ENCODE results near the gene IMMP1L. TPM values are rescaled to one million over a fixed set of nuclear protein-coding genes. Genes with fewer than 3 reads are reported as not detected.

IMMP1L gene
- total RNA-seq, 1 experiment from 2014 or later: 63.1 TPM

DNA sequence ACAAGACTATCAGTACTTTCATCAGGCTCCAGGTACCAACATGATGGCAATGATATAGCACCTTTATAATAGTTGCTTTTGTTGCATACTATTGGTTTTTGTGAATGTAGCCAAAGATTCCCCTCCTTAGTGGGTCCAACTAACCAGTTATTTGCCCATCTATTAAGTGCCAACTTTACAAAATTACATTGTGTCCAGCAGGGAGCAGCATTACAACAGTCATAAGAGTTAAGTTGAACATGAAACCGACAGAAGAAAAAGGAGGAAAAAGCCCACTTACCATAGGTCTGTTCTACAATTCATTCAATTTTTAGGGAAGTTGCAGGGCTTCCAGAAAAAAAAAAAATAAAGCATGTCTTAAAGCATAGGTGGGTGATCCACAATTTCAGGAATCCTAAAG is 21.6 kb downstream of the IMMP1L start:
- peak; percentile 84 for DNase-seq
- H3K9ac ChIP-seq (ENCODE audit: low read length): no peak overlapping the region
- no peak overlapping the region for H2AFZ ChIP-seq (ENCODE audit: low read length)
- H3K27ac ChIP-seq (ENCODE audit: low read length): no peak overlapping the region
- H3K4me2 ChIP-seq (ENCODE audit: low read depth, low read length, poor library complexity, severe bottlenecking): no peak overlapping the region
- H3K4me3 ChIP-seq (ENCODE audit: low read length): no peak overlapping the region
- H3K27me3 ChIP-seq (ENCODE audit: low read length): no peaks in the 10 kb centered on the region
- H3K9me2 ChIP-seq (replicated peaks; ENCODE audit: insufficient read depth, low read length): no peaks in the 10 kb centered on the region
- peaks cover 89% of the 10 kb centered on the region for H3K79me2 ChIP-seq (ENCODE audit: low read length)
- no peaks in the 10 kb centered on the region for H4K20me1 ChIP-seq (ENCODE audit: insufficient read depth, low read depth, low read length)
- 0 out of 2 replicates have a peak, but pooled peaks cover 4% of the 10 kb centered on the region for H3K9me3 ChIP-seq (ENCODE audit: low read length)
- H3K36me3 ChIP-seq (ENCODE audit: insufficient read depth, low read length): peaks cover 4% of the 10 kb centered on the region
- H3K4me1 ChIP-seq (ENCODE audit: low read length): peaks cover 11% of the 10 kb centered on the region

DNA sequence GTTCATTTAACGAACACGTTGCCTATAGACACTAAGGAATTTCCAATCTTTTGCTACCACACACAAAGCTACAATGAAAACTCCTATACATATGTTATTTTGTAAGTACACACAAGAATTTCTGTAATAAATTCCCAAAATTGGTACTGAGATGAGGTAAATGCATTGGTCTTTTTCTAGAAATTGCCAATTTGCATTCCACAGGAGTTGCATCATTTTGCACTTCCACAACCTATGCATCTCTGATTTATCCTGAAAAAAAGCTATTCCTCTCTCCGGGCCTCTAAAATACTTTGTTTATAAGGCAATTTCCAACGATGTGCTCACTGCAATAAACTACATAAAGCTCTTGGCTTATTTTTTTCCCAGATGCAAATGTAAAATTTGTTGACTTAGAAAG is 24.9 kb downstream of the IMMP1L start:
- H3K9me2 ChIP-seq (replicated peaks; ENCODE audit: insufficient read depth, low read length): no peaks in the 10 kb centered on the region
- H3K4me3 ChIP-seq (ENCODE audit: low read length): no peak overlapping the region
- H3K79me2 ChIP-seq (ENCODE audit: low read length): peaks cover 89% of the 10 kb centered on the region
- H3K27me3 ChIP-seq (ENCODE audit: low read length): no peaks in the 10 kb centered on the region
- H4K20me1 ChIP-seq (ENCODE audit: insufficient read depth, low read depth, low read length): no peaks in the 10 kb centered on the region
- no peak for DNase-seq
- H3K9me3 ChIP-seq (ENCODE audit: low read length): 0 out of 2 replicates have a peak, but pooled peaks cover 4% of the 10 kb centered on the region
- H2AFZ ChIP-seq (ENCODE audit: low read length): no peak overlapping the region
- H3K36me3 ChIP-seq (ENCODE audit: insufficient read depth, low read length): peaks cover 4% of the 10 kb centered on the region
- H3K9ac ChIP-seq (ENCODE audit: low read length): no peak overlapping the region
- no peaks in the 10 kb centered on the region for H3K4me1 ChIP-seq (ENCODE audit: low read length)
- no peak overlapping the region for H3K4me2 ChIP-seq (ENCODE audit: low read depth, low read length, poor library complexity, severe bottlenecking)
- H3K27ac ChIP-seq (ENCODE audit: low read length): no peak overlapping the region

DNA sequence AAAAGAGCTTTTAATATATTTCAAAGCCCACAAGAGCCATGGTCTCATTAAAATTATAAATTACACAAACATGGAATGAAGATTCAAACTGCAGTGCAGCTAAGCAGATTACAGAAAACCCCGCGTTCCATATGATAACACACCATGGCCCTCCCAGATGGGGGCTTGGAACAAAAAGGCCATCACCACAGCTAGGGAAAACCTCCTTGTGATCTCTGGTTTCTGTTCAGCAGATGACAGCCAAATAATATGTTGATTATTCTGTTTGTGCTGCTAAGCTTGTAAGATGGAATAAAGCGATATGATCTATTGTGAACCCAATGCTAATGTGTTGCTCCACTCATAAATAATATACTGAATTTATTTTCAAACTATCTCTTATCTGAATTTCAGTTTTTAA is 28.5 kb downstream of the IMMP1L start:
- Histone ChIP-seq H3K27me3 (ENCODE audit: low read length) (no peaks in the 10 kb centered on the region), H3K4me2 (ENCODE audit: low read depth, low read length, poor library complexity, severe bottlenecking) (no peak overlapping the region), H3K4me3 (ENCODE audit: low read length) (no peak overlapping the region), H2AFZ (ENCODE audit: low read length) (no peak overlapping the region), H4K20me1 (ENCODE audit: insufficient read depth, low read depth, low read length) (no peaks in the 10 kb centered on the region), H3K9ac (ENCODE audit: low read length) (no peak overlapping the region), H3K79me2 (ENCODE audit: low read length) (peaks cover 96% of the 10 kb centered on the region), H3K9me2 (replicated peaks; ENCODE audit: insufficient read depth, low read length) (no peaks in the 10 kb centered on the region), H3K27ac (ENCODE audit: low read length) (no peak overlapping the region), H3K36me3 (ENCODE audit: insufficient read depth, low read length) (peaks cover 4% of the 10 kb centered on the region; the same call in 1 of the 2 replicates), H3K9me3 (ENCODE audit: low read length) (0 out of 2 replicates have a peak, but pooled peaks cover 4% of the 10 kb centered on the region), H3K4me1 (ENCODE audit: low read length) (no peaks in the 10 kb centered on the region)
- no peak for DNase-seq

DNA sequence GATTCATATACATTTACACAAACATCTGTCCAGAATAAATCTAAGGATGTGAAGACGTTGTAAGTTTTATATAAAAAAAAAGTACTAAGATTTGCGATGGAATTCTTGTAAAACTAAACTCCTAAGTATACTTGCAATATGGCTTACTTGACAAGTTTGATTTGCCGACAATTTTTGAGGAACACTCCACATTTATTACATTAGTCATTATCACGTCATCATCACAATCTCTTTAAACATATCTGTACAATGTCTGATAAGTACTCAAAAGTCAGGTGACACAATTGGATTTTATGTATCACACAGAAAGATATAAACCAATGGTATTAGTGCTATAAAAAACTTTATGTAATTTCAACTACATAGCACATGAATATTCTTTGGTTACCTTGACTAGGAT is 30.4 kb downstream of the IMMP1L start:
- H3K79me2 ChIP-seq (ENCODE audit: low read length): peaks cover 96% of the 10 kb centered on the region
- H3K27me3 ChIP-seq (ENCODE audit: low read length): no peaks in the 10 kb centered on the region
- DNase-seq: no peak

DNA sequence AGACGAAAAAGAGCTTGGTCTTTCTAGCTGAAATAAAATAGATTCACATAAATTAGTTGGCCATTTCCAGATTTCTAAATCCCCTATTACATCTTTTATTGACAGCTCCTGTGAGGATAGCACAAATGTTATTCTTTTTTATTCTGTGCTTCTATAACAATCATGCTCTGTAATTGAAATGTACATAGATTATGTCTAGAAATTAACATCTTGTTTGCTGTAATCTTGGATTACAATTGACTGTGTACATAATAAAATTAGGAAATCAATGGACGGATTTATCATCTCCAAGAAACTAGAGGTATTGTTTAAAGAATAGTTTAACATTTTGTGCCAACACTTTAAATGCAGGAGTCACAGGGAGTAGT is 31.2 kb downstream of the IMMP1L start:
- DNase-seq: no peak
- H3K4me1 ChIP-seq (ENCODE audit: low read length): no peaks in the 10 kb centered on the region
- no peak overlapping the region for H3K9ac ChIP-seq (ENCODE audit: low read length)
- peaks cover 2% of the 10 kb centered on the region; the same call in 1 of the 2 replicates for H3K36me3 ChIP-seq (ENCODE audit: insufficient read depth, low read length)
- H4K20me1 ChIP-seq (ENCODE audit: insufficient read depth, low read depth, low read length): no peaks in the 10 kb centered on the region
- no peak overlapping the region for H3K4me2 ChIP-seq (ENCODE audit: low read depth, low read length, poor library complexity, severe bottlenecking)
- H3K79me2 ChIP-seq (ENCODE audit: low read length): peaks cover 95% of the 10 kb centered on the region
- H3K4me3 ChIP-seq (ENCODE audit: low read length): no peak overlapping the region
- no peak overlapping the region for H3K27ac ChIP-seq (ENCODE audit: low read length)
- no peaks in the 10 kb centered on the region for H3K27me3 ChIP-seq (ENCODE audit: low read length)
- no peaks in the 10 kb centered on the region for H3K9me2 ChIP-seq (replicated peaks; ENCODE audit: insufficient read depth, low read length)
- no peak overlapping the region for H2AFZ ChIP-seq (ENCODE audit: low read length)
- H3K9me3 ChIP-seq (ENCODE audit: low read length): 0 out of 2 replicates have a peak, but pooled peaks cover 2% of the 10 kb centered on the region

More for the DNA sequence above, 30.4 kb downstream of the IMMP1L start:
- no peaks in the 10 kb centered on the region for H3K9me2 ChIP-seq (replicated peaks; ENCODE audit: insufficient read depth, low read length)
- H2AFZ ChIP-seq (ENCODE audit: low read length): no peak overlapping the region
- no peak overlapping the region for H3K9ac ChIP-seq (ENCODE audit: low read length)
- H3K36me3 ChIP-seq (ENCODE audit: insufficient read depth, low read length): peaks cover 4% of the 10 kb centered on the region; the same call in 1 of the 2 replicates
- H3K4me1 ChIP-seq (ENCODE audit: low read length): no peaks in the 10 kb centered on the region
- H3K4me3 ChIP-seq (ENCODE audit: low read length): no peak overlapping the region
- H3K4me2 ChIP-seq (ENCODE audit: low read depth, low read length, poor library complexity, severe bottlenecking): no peak overlapping the region
- H3K9me3 ChIP-seq (ENCODE audit: low read length): 0 out of 2 replicates have a peak, but pooled peaks cover 4% of the 10 kb centered on the region
- no peaks in the 10 kb centered on the region for H4K20me1 ChIP-seq (ENCODE audit: insufficient read depth, low read depth, low read length)
- H3K27ac ChIP-seq (ENCODE audit: low read length): no peak overlapping the region

DNA sequence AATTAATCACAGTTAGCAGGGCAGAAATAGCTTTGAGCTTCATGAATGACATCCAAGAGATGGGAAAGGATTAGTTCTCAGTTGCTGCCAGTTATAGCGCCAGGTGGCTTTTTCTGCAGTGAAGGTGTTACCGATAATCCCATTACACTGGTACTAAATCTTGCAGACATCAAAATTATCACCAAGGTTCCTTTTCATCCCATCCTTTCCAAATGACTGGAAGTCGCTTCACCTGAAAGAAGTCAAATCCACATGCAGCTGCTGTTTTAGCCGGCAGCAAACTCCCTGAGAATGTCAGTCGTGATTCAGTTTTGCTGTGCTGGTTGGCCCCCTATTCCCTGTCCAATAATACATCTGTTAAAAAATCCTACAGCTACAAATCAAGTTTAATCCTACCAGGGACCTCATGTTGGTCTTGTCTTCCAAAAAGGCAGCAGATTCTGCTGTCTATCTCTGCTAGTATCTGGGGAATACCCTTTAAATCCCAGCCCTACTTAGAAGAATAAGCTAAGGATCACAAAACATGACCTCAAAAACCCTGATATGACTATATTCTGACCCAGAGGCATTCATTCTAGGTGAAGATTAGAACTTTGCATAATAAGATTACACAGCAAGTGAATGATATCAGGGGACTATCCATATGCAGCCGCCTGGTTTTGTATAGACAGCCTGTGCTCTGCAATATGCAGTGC is 31.7 kb downstream of the IMMP1L start:
- H3K9ac ChIP-seq (ENCODE audit: low read length): no peak overlapping the region
- H3K36me3 ChIP-seq (ENCODE audit: insufficient read depth, low read length): no peaks in the 10 kb centered on the region
- H3K4me3 ChIP-seq (ENCODE audit: low read length): no peak overlapping the region
- H3K9me2 ChIP-seq (replicated peaks; ENCODE audit: insufficient read depth, low read length): no peaks in the 10 kb centered on the region
- no peak overlapping the region for H3K27ac ChIP-seq (ENCODE audit: low read length)
- H3K27me3 ChIP-seq (ENCODE audit: low read length): no peaks in the 10 kb centered on the region
- H4K20me1 ChIP-seq (ENCODE audit: insufficient read depth, low read depth, low read length): no peaks in the 10 kb centered on the region
- H3K9me3 ChIP-seq (ENCODE audit: low read length): no peaks in the 10 kb centered on the region
- no peak overlapping the region for H3K4me2 ChIP-seq (ENCODE audit: low read depth, low read length, poor library complexity, severe bottlenecking)
- H3K79me2 ChIP-seq (ENCODE audit: low read length): peaks cover 91% of the 10 kb centered on the region
- no peak for DNase-seq
- no peak overlapping the region for H2AFZ ChIP-seq (ENCODE audit: low read length)
- no peaks in the 10 kb centered on the region for H3K4me1 ChIP-seq (ENCODE audit: low read length)

DNA sequence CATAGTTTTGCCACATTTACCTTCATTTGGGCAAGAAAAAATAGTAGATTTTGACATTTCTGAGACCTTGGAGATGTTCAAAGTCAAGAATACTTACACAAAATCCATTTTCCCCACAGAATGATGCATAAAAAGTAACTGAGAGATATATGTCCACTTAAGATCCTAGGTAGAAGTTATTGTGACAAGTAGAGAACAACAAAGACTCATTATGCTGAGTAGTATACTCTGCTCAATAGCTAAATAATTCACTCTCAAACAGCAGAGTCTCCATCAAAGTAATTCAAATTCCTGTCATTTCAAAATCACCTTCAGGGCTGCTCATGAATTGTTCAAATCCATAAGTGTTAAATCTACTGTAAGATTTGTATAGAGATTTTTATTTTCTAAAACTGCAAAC is 35.3 kb downstream of the IMMP1L start:
- DNase-seq: no peak
- Histone ChIP-seq H3K27ac (ENCODE audit: low read length) (no peak overlapping the region), H3K4me2 (ENCODE audit: low read depth, low read length, poor library complexity, severe bottlenecking) (no peak overlapping the region), H3K36me3 (ENCODE audit: insufficient read depth, low read length) (no peaks in the 10 kb centered on the region), H2AFZ (ENCODE audit: low read length) (no peak overlapping the region), H3K9ac (ENCODE audit: low read length) (no peak overlapping the region), H3K79me2 (ENCODE audit: low read length) (peaks cover 78% of the 10 kb centered on the region), H3K4me1 (ENCODE audit: low read length) (no peaks in the 10 kb centered on the region), H4K20me1 (ENCODE audit: insufficient read depth, low read depth, low read length) (no peaks in the 10 kb centered on the region), H3K9me3 (ENCODE audit: low read length) (no peaks in the 10 kb centered on the region), H3K27me3 (ENCODE audit: low read length) (no peaks in the 10 kb centered on the region), H3K4me3 (ENCODE audit: low read length) (no peak overlapping the region), H3K9me2 (replicated peaks; ENCODE audit: insufficient read depth, low read length) (no peaks in the 10 kb centered on the region)

DNA sequence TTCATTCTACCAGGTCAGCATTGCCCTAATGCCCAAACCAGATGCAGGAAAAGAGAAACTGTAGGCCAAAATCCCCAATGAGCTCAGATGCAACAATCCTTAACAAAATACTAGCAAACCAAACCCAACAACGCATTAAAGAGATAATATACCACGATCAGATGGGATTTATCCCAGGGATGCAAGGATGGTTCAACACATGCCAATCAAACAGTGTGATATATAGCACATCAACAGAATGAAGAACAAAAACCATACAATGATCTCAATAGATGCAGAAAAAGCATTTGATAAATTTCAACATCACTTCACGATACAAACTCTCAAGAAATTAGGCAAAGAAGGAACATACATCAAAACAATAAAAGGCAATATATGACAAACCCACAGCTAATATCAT is 45.0 kb downstream of the IMMP1L start:
- no peak overlapping the region for H3K4me3 ChIP-seq (ENCODE audit: low read length)
- H3K4me1 ChIP-seq (ENCODE audit: low read length): no peaks in the 10 kb centered on the region
- H3K9me3 ChIP-seq (ENCODE audit: low read length): peaks cover 9% of the 10 kb centered on the region; the same call in 1 of the 2 replicates
- 0 out of 2 replicates have a peak, but pooled peaks cover 6% of the 10 kb centered on the region for H3K9me2 ChIP-seq (replicated peaks; ENCODE audit: insufficient read depth, low read length)
- H3K79me2 ChIP-seq (ENCODE audit: low read length): peaks cover 91% of the 10 kb centered on the region
- DNase-seq: no peak
- H3K27me3 ChIP-seq (ENCODE audit: low read length): no peaks in the 10 kb centered on the region
- H4K20me1 ChIP-seq (ENCODE audit: insufficient read depth, low read depth, low read length): no peaks in the 10 kb centered on the region
- H3K4me2 ChIP-seq (ENCODE audit: low read depth, low read length, poor library complexity, severe bottlenecking): no peak overlapping the region
- peaks cover 38% of the 10 kb centered on the region for H3K36me3 ChIP-seq (ENCODE audit: insufficient read depth, low read length)
- H3K27ac ChIP-seq (ENCODE audit: low read length): no peak overlapping the region
- no peak overlapping the region for H3K9ac ChIP-seq (ENCODE audit: low read length)
- H2AFZ ChIP-seq (ENCODE audit: low read length): no peak overlapping the region

Measured in Karpas-422 (cell line).